ENCODE data around the gene KATNAL1.

DNA sequence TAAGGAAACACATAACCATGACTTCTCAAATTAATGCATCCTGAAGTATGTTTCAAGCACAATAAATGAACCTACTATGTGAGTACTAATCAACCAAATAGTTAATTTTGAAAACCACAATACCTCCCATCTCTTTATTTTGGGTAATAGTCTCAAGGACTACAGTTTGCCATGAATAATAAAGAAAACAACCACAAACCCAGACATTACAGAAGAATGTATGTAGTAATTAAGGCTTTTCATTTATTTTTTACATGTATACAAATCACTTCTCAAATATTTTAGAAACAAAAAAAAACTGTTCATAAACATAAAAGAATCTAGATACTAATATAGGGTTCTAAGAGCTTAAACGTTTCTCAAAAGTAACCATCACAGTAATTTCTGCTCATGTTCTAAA lies 6.8 kb downstream of the KATNAL1 start:
- no peak for TF ChIP-seq POLR2A (IDR thresholded peaks at IDR 0.05; ENCODE audit: low read depth, low read length)
- no peak for TF ChIP-seq POLR2AphosphoS5 (IDR thresholded peaks at IDR 0.05; ENCODE audit: low read depth, low read length)
- no peak for TF ChIP-seq TAF1 (IDR thresholded peaks at IDR 0.05; ENCODE audit: borderline replicate concordance, low read depth, low read length)

Measured in GM12892 (cell line).